ENCODE data around the gene TBC1D10A. TPM values are rescaled to one million over a fixed set of nuclear protein-coding genes. Genes with fewer than 3 reads are reported as not detected.

Gene TBC1D10A, protein sequence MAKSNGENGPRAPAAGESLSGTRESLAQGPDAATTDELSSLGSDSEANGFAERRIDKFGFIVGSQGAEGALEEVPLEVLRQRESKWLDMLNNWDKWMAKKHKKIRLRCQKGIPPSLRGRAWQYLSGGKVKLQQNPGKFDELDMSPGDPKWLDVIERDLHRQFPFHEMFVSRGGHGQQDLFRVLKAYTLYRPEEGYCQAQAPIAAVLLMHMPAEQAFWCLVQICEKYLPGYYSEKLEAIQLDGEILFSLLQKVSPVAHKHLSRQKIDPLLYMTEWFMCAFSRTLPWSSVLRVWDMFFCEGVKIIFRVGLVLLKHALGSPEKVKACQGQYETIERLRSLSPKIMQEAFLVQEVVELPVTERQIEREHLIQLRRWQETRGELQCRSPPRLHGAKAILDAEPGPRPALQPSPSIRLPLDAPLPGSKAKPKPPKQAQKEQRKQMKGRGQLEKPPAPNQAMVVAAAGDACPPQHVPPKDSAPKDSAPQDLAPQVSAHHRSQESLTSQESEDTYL
- 10 to 100 TPM; 37.9 to 41.6 TPM for total RNA-seq

DNA sequence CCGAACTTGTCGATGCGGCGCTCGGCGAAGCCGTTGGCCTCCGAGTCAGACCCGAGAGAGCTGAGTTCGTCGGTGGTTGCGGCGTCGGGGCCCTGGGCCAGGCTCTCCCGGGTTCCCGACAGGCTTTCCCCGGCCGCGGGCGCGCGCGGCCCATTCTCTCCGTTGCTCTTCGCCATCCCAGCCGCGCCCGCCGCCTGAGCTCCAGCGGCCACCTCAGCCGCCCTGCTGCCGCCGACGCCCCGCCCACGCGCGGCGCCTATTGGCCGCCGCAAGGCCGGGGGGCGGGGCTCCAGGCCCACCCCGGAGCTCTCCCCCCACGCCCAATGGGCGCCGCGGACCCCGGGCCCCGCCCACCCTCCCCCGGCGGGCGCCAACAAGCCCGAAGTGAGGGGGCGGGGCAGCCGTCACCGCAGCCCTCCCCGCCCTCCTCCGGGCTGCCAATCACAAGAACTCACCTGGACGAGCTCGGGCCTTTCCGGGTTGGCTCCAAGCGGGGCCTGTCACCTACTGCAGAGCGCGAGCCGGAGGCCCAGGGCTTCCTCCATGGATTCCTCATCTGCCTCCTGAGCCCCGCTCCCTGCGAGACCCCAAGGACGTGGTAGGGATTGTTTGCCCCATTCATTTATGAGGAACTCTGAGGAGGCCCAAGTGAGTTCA is at the start of gene TBC1D10A:
Gene TBC1D10A, minus strand, starts transcription at position 236 of the 657 bp plus-strand sequence. Its CDS starts 60 bp downstream, at position 176.
- no peaks in the 10 kb centered on the region for H3K9me3 Mint-ChIP-seq
- H3K27me3 Mint-ChIP-seq, result no peaks in the 10 kb centered on the region
- DNase-seq, result peak; percentile 96
- peak within 1 kb of the TSS; percentile 88 for H3K4me3 Mint-ChIP-seq
- H3K36me3 Mint-ChIP-seq (ENCODE audit: low read depth), result peaks cover 46% of the 10 kb centered on the region
- ChIA-PET CTCF (interaction anchor here (0.7 to 2.3 kb wide), 13 partner anchors 11 to 238 kb away, joined by 3 to 29 read pairs (median 4); partner anchors contain the start of genes CASTOR1, CCDC157, RNF215 and SF3A1), POLR2A (interaction anchor here (0.8 to 11.5 kb wide), 15 partner anchors 9 to 643 kb away, joined by 3 to 229 read pairs (median 5); partner anchors contain the start of genes CASTOR1, CCDC157 and SF3A1)
- peak within 1 kb of the TSS; percentile 74 for H3K27ac Mint-ChIP-seq
- H3K4me1 Mint-ChIP-seq, result peaks cover 49% of the 10 kb centered on the region

DNA sequence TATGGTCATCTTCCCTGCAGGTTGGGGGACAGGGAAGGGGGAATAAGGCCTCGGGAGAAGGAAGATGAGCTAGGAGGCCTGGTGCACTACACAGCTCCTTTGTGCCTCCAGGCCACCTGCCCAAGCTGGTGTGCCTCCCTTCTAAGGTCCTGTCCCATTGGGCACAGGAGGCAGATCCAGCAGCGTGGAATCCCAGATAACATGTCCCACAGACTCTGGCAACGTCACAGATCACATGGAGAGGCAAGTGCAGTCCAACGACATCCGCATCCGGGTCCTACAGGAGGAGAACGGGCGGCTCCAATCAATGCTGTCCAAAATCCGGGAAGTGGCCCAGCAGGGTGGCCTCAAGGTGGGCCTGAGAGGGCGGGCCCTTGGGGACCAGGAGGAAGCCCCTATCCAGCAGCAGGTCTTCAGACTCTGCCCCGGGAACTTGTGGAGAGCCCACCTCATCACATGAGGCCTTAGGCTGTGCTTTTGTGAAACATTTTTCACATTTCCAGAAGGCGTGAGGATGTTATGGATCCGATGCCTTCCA is 48.6 kb upstream of the TBC1D10A start:
- H3K9me3 Mint-ChIP-seq, result no peaks in the 10 kb centered on the region
- CTCF ChIA-PET, result interaction anchor here (0.7 to 1.1 kb wide), 2 partner anchors 88 to 1077 kb away, joined by 3 to 6 read pairs; no protein-coding TSS in a partner anchor
- no peak overlapping the region for H3K27ac Mint-ChIP-seq

DNA sequence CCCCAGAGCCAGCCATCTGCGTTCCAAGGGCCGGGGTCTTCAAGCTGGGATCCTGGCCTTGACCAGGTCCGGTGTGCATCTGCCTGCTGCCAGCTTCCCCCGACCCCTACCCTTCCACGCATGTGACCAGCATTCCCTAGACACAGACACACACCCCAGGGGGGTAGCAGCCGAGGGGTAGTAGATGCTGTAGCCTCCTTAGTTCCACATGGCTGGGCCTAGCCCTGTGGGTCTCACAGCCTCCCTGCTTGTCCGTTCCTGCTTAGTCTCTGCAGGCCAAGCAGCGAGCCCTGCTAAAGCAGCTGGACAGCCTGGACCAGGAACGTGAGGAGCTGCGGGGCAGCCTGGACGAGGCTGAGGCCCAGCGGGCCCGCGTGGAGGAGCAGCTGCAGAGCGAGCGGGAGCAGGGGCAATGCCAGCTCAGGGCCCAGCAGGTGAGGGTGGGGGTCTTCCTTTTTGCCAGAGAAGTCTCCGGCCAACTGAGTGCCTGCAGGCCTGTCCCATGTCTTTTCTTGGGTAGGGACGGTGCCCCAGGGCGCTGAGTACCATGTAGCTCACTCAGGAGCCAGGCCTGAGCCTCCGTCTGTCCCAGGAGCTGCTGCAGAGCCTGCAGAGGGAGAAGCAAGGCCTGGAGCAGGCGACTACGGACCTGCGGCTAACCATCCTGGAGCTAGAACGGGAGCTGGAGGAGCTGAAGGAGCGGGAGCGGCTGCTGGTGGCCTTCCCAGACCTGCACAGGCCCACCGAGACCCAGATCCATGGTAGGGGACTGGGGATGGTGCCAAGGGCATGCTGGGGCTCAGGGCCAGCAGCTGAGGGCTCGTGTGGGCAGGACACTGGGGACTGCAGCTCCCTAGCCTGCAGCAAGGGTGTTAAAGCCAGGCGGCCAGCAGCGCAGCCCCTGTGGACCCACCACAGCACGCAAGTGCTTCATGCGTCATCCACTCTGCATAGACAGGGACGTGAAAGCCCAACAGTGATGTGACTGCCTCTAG is 46.9 kb upstream of the TBC1D10A start:
- Mint-ChIP-seq H3K4me3 (no peak overlapping the region), H3K36me3 (ENCODE audit: low read depth) (no peaks in the 10 kb centered on the region), H3K4me1 (no peaks in the 10 kb centered on the region), H3K9me3 (no peaks in the 10 kb centered on the region), H3K27ac (no peak overlapping the region), H3K27me3 (no peaks in the 10 kb centered on the region)
- ChIA-PET POLR2A (interaction anchor here (0.7 to 1.5 kb wide), 1 partner anchor 17 kb away, joined by 3 to 5 read pairs; the partner anchor contains the start of genes CCDC157 and SF3A1), CTCF (interaction anchor here (0.9 to 1.1 kb wide), 2 partner anchors 14 to 86 kb away, joined by 4 to 6 read pairs; partner anchors contain the start of gene RNF215)
- DNase-seq, result no peak

More for the DNA sequence above, 48.6 kb upstream of the TBC1D10A start:
- DNase-seq, result no peak
- Mint-ChIP-seq H3K36me3 (ENCODE audit: low read depth) (no peaks in the 10 kb centered on the region), H3K4me1 (no peaks in the 10 kb centered on the region), H3K4me3 (no peak overlapping the region), H3K27me3 (no peaks in the 10 kb centered on the region)
- POLR2A ChIA-PET, result no interaction called here

DNA sequence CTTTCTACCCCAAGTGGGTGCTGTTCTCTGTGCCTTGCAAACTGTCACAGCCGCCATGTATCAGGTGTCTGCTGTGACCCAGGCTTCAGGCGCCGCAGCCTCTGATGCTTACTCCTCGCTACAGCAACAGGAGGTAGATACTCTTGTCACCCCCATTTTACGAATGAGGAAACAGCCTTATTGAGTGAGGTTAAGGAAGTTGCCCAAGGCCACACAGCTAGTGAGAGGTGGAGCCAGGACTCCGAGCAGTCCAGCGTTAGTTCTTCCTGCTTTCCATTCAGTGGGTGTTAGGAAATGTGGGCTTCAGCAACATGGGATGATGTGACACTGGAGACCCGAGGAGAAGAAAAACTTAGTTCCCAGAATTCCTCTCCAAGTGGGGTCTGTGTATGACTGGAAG is 46.2 kb upstream of the TBC1D10A start:
- Mint-ChIP-seq H3K4me3 (no peak overlapping the region), H3K9me3 (no peaks in the 10 kb centered on the region), H3K27me3 (no peaks in the 10 kb centered on the region), H3K36me3 (ENCODE audit: low read depth) (no peaks in the 10 kb centered on the region), H3K27ac (no peak overlapping the region), H3K4me1 (no peaks in the 10 kb centered on the region)
- DNase-seq, result no peak
- POLR2A ChIA-PET, result interaction anchor here (0.7 kb wide), 1 partner anchor 16 kb away, joined by 3 read pairs; the partner anchor contains the start of genes CCDC157 and SF3A1
- CTCF ChIA-PET, result interaction anchor here (0.9 kb wide), 1 partner anchor 14 kb away, joined by 4 read pairs; the partner anchor contains the start of gene RNF215

DNA sequence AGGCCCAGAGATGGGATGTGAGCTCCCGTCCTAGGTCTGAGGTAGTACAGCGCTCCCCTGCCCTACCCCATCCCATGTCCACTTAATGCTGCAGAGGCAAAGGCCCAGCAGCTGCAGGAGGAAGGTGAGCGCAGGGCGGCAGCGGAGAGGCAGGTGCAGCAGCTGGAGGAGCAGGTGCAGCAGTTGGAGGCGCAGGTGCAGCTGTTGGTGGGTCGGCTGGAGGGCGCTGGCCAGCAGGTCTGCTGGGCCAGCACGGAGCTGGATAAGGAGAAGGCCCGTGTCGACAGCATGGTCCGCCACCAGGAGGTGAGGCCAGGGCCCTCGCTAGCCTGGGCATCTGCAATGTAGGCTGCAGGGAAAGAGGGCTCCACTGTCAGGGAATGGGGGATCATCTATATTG is 45.2 kb upstream of the TBC1D10A start:
- Mint-ChIP-seq H3K36me3 (ENCODE audit: low read depth) (no peaks in the 10 kb centered on the region), H3K9me3 (no peaks in the 10 kb centered on the region), H3K27me3 (no peaks in the 10 kb centered on the region), H3K27ac (no peak overlapping the region), H3K4me1 (no peaks in the 10 kb centered on the region), H3K4me3 (no peak overlapping the region)
- DNase-seq, result no peak
- CTCF ChIA-PET, result interaction anchor here (0.6 kb wide), 1 partner anchor 117 kb away, joined by 4 read pairs; no protein-coding TSS in a partner anchor
- POLR2A ChIA-PET, result no interaction called here

DNA sequence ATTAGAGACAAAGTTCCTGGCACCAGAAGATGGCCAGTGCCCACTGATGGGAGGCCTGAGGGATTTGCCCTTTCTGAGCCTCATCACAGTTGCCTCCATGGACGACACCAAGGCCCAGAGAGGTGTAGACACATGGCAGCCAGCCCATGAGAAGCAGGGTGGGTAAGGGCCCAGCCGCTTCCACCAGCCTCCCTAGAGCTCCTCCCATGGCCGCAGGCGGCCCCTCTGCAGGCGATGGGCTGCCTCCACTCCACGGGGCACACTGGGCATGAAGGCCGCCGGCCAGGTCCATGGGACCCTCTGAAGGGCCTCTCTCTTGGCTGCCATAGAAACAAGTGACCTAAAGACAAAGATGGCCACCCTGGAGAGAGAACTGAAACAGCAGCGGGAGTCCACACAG is 44.6 kb upstream of the TBC1D10A start:
- H3K27ac Mint-ChIP-seq, result no peak overlapping the region
- no peaks in the 10 kb centered on the region for H3K9me3 Mint-ChIP-seq
- H3K4me1 Mint-ChIP-seq, result no peaks in the 10 kb centered on the region
- H3K4me3 Mint-ChIP-seq, result no peak overlapping the region
- POLR2A ChIA-PET, result no interaction called here
- no peaks in the 10 kb centered on the region for H3K36me3 Mint-ChIP-seq (ENCODE audit: low read depth)
- CTCF ChIA-PET, result no interaction called here
- no peak for DNase-seq
- H3K27me3 Mint-ChIP-seq, result no peaks in the 10 kb centered on the region

DNA sequence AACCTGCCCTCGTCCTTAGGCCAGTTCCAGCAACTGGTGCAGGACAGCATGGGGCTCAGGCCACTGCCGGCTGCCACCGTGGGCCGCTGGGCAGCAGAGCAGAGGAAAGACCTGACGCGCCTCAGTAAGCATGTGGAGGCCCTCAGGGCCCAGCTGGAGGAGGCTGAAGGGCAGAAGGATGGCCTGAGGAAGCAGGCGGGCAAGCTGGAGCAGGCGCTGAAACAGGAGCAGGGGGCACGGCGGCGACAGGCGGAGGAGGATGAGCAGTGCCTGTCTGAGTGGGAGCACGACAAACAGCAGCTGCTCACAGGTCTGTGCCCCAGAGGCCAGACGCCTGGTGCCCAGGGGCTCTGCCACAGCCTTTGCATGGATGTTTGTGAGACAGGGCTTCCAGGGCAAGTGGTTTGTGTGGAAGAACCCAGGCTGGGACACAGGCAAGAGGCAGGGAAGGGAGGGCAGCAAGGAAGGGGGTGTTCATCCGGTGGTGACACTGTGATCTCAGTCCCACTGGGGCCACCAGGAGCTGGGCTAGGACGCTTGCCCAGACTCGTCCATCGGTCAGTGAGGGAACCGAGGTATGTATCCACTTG is 44.0 kb upstream of the TBC1D10A start:
- Mint-ChIP-seq H3K27ac (no peak overlapping the region), H3K4me3 (no peak overlapping the region)
- POLR2A ChIA-PET, result no interaction called here

DNA sequence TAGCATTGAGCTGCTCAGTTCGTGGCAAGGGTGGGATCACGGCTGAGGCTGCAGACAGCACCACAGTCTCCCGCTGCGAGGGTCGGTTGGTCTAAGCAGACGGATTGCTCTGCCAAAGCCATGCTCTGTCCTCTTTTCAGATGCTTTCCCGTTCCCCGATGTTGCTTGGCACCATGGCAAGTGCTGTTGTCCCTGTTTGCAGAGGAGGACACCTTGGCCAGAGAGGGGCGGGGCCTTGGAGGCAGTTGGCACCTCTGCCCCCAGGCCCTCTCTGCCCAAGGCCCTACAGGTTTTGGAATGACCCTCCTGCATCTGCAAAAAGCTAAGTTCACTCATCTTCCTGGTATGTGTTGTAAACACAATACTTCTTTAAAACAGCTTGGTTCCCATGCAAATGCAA is 41.7 kb upstream of the TBC1D10A start:
- no peak for DNase-seq
- no peaks in the 10 kb centered on the region for H3K9me3 Mint-ChIP-seq
- H3K27me3 Mint-ChIP-seq, result no peaks in the 10 kb centered on the region
- no peak overlapping the region for H3K4me3 Mint-ChIP-seq
- CTCF ChIA-PET, result interaction anchor here (0.9 to 2.1 kb wide), 4 partner anchors 17 to 117 kb away, joined by 3 to 13 read pairs (median 4); no protein-coding TSS in a partner anchor
- POLR2A ChIA-PET, result interaction anchor here (1.1 to 1.4 kb wide), 3 partner anchors 10 to 86 kb away, joined by 3 to 6 read pairs (median 3); partner anchors contain the start of genes CCDC157 and SF3A1
- no peaks in the 10 kb centered on the region for H3K36me3 Mint-ChIP-seq (ENCODE audit: low read depth)
- H3K27ac Mint-ChIP-seq, result no peak overlapping the region
- no peaks in the 10 kb centered on the region for H3K4me1 Mint-ChIP-seq

More for the DNA sequence above, 44.0 kb upstream of the TBC1D10A start:
- no peaks in the 10 kb centered on the region for H3K4me1 Mint-ChIP-seq
- no peaks in the 10 kb centered on the region for H3K27me3 Mint-ChIP-seq
- H3K36me3 Mint-ChIP-seq (ENCODE audit: low read depth), result no peaks in the 10 kb centered on the region
- CTCF ChIA-PET, result no interaction called here
- H3K9me3 Mint-ChIP-seq, result no peaks in the 10 kb centered on the region
- DNase-seq, result no peak

DNA sequence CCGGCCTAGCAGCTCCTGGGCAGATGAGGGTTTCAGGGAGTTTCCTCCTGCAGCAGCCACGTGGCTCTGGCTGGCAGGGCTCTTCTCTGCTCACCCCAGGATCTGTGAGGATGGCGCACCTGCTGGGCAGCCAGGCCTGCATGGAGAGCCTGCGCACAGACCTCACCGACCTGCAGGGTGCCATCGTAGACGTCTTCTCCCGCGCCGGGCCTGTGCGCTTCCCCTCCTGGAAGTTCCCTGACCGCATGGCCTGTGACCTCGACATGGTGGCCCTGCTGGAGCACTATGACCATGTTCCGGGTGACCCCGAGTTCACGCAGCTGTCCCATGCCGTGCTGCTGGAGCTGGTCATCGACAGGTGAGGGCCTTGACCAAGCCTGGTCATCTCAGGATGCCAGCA is 39.1 kb upstream of the TBC1D10A start:
- Mint-ChIP-seq H3K36me3 (ENCODE audit: low read depth) (peaks cover 2% of the 10 kb centered on the region), H3K9me3 (no peaks in the 10 kb centered on the region), H3K4me1 (no peaks in the 10 kb centered on the region), H3K27ac (no peak overlapping the region), H3K27me3 (no peaks in the 10 kb centered on the region), H3K4me3 (no peak overlapping the region)
- no peak for DNase-seq
- ChIA-PET POLR2A (interaction anchor here (1.4 to 1.5 kb wide), 2 partner anchors 10 to 14 kb away, joined by 5 to 8 read pairs; partner anchors contain the start of genes CCDC157 and SF3A1), CTCF (interaction anchor here (0.9 kb wide), 1 partner anchor 78 kb away, joined by 3 read pairs; no protein-coding TSS in a partner anchor)

DNA sequence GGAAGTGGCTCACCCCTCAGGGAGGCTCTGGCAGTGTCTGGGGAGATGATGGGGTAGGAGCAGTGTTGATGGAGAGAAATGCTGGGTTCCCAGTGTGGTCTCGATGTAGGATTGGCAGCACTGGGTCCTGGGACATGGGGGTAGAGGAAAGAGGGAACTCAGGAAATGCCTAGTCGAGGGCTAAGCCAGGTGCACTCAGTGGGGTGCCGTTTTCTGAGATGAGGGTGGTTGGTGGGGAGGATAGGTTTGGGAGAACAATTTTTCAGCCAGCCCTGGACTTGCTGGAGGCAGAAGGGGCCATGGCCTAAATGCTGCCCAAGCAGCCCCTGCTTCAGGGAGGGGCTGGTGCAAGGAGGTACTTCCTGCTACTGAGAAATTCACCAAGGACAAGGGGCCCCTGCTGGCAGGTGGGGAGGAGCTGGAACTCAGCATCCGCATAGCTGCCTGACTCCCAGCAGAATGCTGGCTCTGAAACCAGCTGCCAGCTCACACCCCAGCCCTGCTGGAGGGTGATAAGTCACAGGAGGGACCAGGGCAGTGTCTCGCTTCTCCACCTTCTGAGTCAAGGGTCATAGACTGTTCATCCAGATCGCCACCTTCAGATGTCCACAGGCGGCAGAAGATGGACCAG is 36.0 kb upstream of the TBC1D10A start:
- CTCF ChIA-PET, result interaction anchor here (1.0 to 2.1 kb wide), 3 partner anchors 25 to 75 kb away, joined by 3 to 10 read pairs (median 7); partner anchors contain the start of gene RNF215
- peaks cover 2% of the 10 kb centered on the region for H3K36me3 Mint-ChIP-seq (ENCODE audit: low read depth)
- no peak overlapping the region for H3K4me3 Mint-ChIP-seq
- H3K27me3 Mint-ChIP-seq, result no peaks in the 10 kb centered on the region
- POLR2A ChIA-PET, result no interaction called here
- H3K4me1 Mint-ChIP-seq, result peaks cover 4% of the 10 kb centered on the region
- no peak overlapping the region for H3K27ac Mint-ChIP-seq
- no peaks in the 10 kb centered on the region for H3K9me3 Mint-ChIP-seq
- DNase-seq, result no peak

Data from activated CD4-positive, alpha-beta memory T cell treated with anti-CD3 and anti-CD28 coated beads, Interleukin-2, amount 10 ng/mL, durations not matched to agents 7 days and 5 days (primary cell).